CD4-positive, CD25-positive, alpha-beta regulatory T cell (primary cell): Measurements from ENCODE around the gene DMD. TPM values are rescaled to one million over a fixed set of nuclear protein-coding genes. Genes with fewer than 3 reads are reported as not detected.

Experiments used
- ATAC-seq, 2 donors: fragments of 150-1000 bp; cut with Tn5 transposase; one replicate each; pipeline ENCODE4 v1.10.0; 2021; ENCODE audit warnings: low read depth in 2 of 2, moderate number of reproducible peaks in 2 of 2, moderate library complexity in 1 of 2
- DNase-seq, 3 donors: peaks; one replicate each; pipeline versions ENCODE4 v3.0.0 to v3.0.0-alpha.2; 2012 to 2022; ENCODE audit warnings: mixed read lengths in 1 of 3
- H3K27ac ChIP-seq: one replicate; pipeline ENCODE4 v1.7.0; 2013; ENCODE audit warnings: mild to moderate bottlenecking, low read length; ENCODE audit not compliant: insufficient read depth, poor library complexity, severe bottlenecking
- H3K27me3 ChIP-seq: one replicate; pipeline ENCODE4 v1.7.0; 2013; ENCODE audit warnings: low read length; ENCODE audit not compliant: control insufficient read depth, insufficient read depth
- H3K36me3 ChIP-seq: one replicate; pipeline ENCODE4 v1.7.0; 2013; ENCODE audit warnings: mild to moderate bottlenecking, low read length, moderate library complexity; ENCODE audit not compliant: control insufficient read depth, insufficient read depth
- H3K4me1 ChIP-seq: 2 replicates; pipeline ENCODE4 v1.7.0; 2013; ENCODE audit warnings: mild to moderate bottlenecking, low read length; ENCODE audit not compliant: insufficient read depth, control insufficient read depth, poor library complexity, severe bottlenecking
- H3K4me3 ChIP-seq: one replicate; pipeline ENCODE4 v1.7.0; 2013; ENCODE audit warnings: low read depth, mild to moderate bottlenecking, low read length, moderate library complexity
- H3K9me3 ChIP-seq, 2 experiments: 1 replicate in 1 of 2; 2 replicates in 1 of 2; pipeline ENCODE4 v1.7.0; 2013; ENCODE audit warnings: low read length in 2 of 2, mild to moderate bottlenecking in 1 of 2, moderate library complexity in 1 of 2; ENCODE audit not compliant: control insufficient read depth in 2 of 2
- H3K27ac Mint-ChIP-seq, 3 donors: one replicate each; pipeline ENCODE4 v1.8.0; 2020 to 2022; ENCODE audit warnings: mild to moderate bottlenecking in 3 of 3, mixed read lengths in 3 of 3, moderate library complexity in 2 of 3
- H3K27me3 Mint-ChIP-seq: one replicate; pipeline ENCODE4 v1.8.0; 2022; ENCODE audit warnings: mild to moderate bottlenecking, mixed read lengths
- H3K36me3 Mint-ChIP-seq: one replicate; pipeline ENCODE4 v1.8.0; 2020; ENCODE audit warnings: mixed read lengths
- H3K4me1 Mint-ChIP-seq, 4 donors: one replicate each; pipeline ENCODE4 v1.8.0; 2020 to 2022; ENCODE audit warnings: mixed read lengths in 4 of 4, mild to moderate bottlenecking in 1 of 4
- H3K4me3 Mint-ChIP-seq, 4 donors: one replicate each; pipeline ENCODE4 v1.8.0; 2020 to 2022; ENCODE audit warnings: mild to moderate bottlenecking in 4 of 4, mixed read lengths in 4 of 4, moderate library complexity in 3 of 4
- H3K9me3 Mint-ChIP-seq, 7 donors: one replicate each; pipeline ENCODE4 v1.8.0; 2020 to 2022; ENCODE audit warnings: mixed read lengths in 7 of 7, mild to moderate bottlenecking in 3 of 7, moderate library complexity in 2 of 7
- polyA plus RNA-seq, 4 donors: library from polyadenylated mRNA; unstranded; fragments of 300-500 nt; fragmentation: Illumina TruSeq; gene quantifications; one replicate each; pipeline ENCODE4 v1.2.3, GENCODE V29; 2021
- total RNA-seq: library from RNA; stranded (reverse); gene quantifications from one replicate; pipeline ENCODE4 v1.2.3, GENCODE V29; 2022

The DMD gene
- total and polyA plus RNA-seq, 5 donors from 2014 or later: 0.20 to 2.8 (median 0.98) TPM

GRCh38 chrX:32024072-32024471 lies 1187.3 kb downstream of the DMD start:
- DNase-seq: no peak
- no peaks in the 10 kb centered on the region for H3K9me3 ChIP-seq
- ATAC-seq: no peak
- H3K4me1 Mint-ChIP-seq: no peaks in the 10 kb centered on the region
- no peaks in the 10 kb centered on the region for H3K4me1 ChIP-seq
- H3K4me3 ChIP-seq: no peak overlapping the region
- H3K27ac Mint-ChIP-seq: no peak overlapping the region
- H3K27ac ChIP-seq: no peak overlapping the region
- H3K27me3 ChIP-seq: no peaks in the 10 kb centered on the region
- H3K4me3 Mint-ChIP-seq: no peak overlapping the region
- H3K36me3 ChIP-seq: no peaks in the 10 kb centered on the region
- H3K9me3 Mint-ChIP-seq: peaks cover 0 to 5% (median 0%) of the 10 kb centered on the region in 7 donors
- no peaks in the 10 kb centered on the region for H3K36me3 Mint-ChIP-seq
- no peaks in the 10 kb centered on the region for H3K27me3 Mint-ChIP-seq

GRCh38 chrX:32016195-32016594 lies 1195.2 kb downstream of the DMD start:
- H3K9me3 ChIP-seq: no peaks in the 10 kb centered on the region
- no peaks in the 10 kb centered on the region for H3K4me1 ChIP-seq
- no peak for ATAC-seq
- no peak for DNase-seq
- no peaks in the 10 kb centered on the region for H3K27me3 ChIP-seq
- no peaks in the 10 kb centered on the region for H3K27me3 Mint-ChIP-seq
- H3K4me1 Mint-ChIP-seq: no peaks in the 10 kb centered on the region
- H3K36me3 Mint-ChIP-seq: no peaks in the 10 kb centered on the region
- H3K4me3 Mint-ChIP-seq: no peak overlapping the region
- no peaks in the 10 kb centered on the region for H3K36me3 ChIP-seq
- no peak overlapping the region for H3K27ac Mint-ChIP-seq
- H3K4me3 ChIP-seq: no peak overlapping the region
- no peak overlapping the region for H3K27ac ChIP-seq
- peaks cover 0 to 8% (median 2%) of the 10 kb centered on the region in 7 donors for H3K9me3 Mint-ChIP-seq

- Mint-ChIP-seq H3K27ac (no peak overlapping the region), H3K36me3 (no peaks in the 10 kb centered on the region), H3K4me3 (no peak overlapping the region), H3K9me3 (peaks cover 0 to 13% (median 3%) of the 10 kb centered on the region in 7 donors), H3K4me1 (no peaks in the 10 kb centered on the region), H3K27me3 (no peaks in the 10 kb centered on the region)
- no peak for ATAC-seq
- no peaks in the 10 kb centered on the region for H3K36me3 ChIP-seq
- no peak overlapping the region for H3K4me3 ChIP-seq
- H3K27me3 ChIP-seq: no peaks in the 10 kb centered on the region
- DNase-seq: no peak
- no peaks in the 10 kb centered on the region for H3K4me1 ChIP-seq
- no peaks in the 10 kb centered on the region for H3K9me3 ChIP-seq
- no peak overlapping the region for H3K27ac ChIP-seq
These were observed 1200.4 kb downstream of the DMD start for GRCh38 chrX:32010948-32011347.

DNA sequence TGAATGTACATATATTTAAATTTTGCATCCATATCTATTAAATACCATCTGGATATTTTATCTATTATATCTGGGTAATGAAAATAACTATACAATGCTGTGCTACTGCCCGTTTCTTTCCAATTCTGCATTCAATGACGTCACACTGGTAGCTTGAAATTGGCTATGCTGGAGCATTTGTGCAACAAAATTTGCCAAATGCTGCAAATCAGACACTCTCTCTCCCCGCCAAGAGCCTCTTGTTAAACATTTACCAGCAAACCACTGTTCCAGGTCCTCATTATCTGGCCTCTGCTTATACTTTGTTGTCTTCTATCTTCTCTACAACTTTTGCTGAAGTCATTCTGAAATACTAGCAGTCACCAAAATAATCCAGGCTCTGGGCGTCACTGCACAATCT lies 1201.1 kb downstream of the DMD start:
- Histone ChIP-seq H3K27me3 (no peaks in the 10 kb centered on the region), H3K4me1 (no peaks in the 10 kb centered on the region), H3K9me3 (no peaks in the 10 kb centered on the region), H3K36me3 (no peaks in the 10 kb centered on the region), H3K27ac (no peak overlapping the region), H3K4me3 (no peak overlapping the region)
- H3K4me3 Mint-ChIP-seq: no peak overlapping the region
- no peaks in the 10 kb centered on the region for H3K36me3 Mint-ChIP-seq
- no peaks in the 10 kb centered on the region for H3K4me1 Mint-ChIP-seq
- H3K9me3 Mint-ChIP-seq: peaks cover 0 to 12% (median 3%) of the 10 kb centered on the region in 7 donors
- DNase-seq (no peak), ATAC-seq (no peak)
- no peaks in the 10 kb centered on the region for H3K27me3 Mint-ChIP-seq
- no peak overlapping the region for H3K27ac Mint-ChIP-seq

- Histone ChIP-seq H3K36me3 (no peaks in the 10 kb centered on the region), H3K9me3 (no peaks in the 10 kb centered on the region), H3K27me3 (no peaks in the 10 kb centered on the region), H3K27ac (no peak overlapping the region), H3K4me3 (no peak overlapping the region), H3K4me1 (no peaks in the 10 kb centered on the region)
- peaks cover 0 to 6% (median 2%) of the 10 kb centered on the region in 7 donors for H3K9me3 Mint-ChIP-seq
- no peaks in the 10 kb centered on the region for H3K36me3 Mint-ChIP-seq
- no peak overlapping the region for H3K27ac Mint-ChIP-seq
- no peak overlapping the region for H3K4me3 Mint-ChIP-seq
- ATAC-seq (no peak), DNase-seq (no peak)
- H3K4me1 Mint-ChIP-seq: peaks cover 0 to 4% (median 0%) of the 10 kb centered on the region in 4 donors
- H3K27me3 Mint-ChIP-seq: no peaks in the 10 kb centered on the region
These were observed 1217.7 kb downstream of the DMD start for GRCh38 chrX:31993637-31994036.

DNA sequence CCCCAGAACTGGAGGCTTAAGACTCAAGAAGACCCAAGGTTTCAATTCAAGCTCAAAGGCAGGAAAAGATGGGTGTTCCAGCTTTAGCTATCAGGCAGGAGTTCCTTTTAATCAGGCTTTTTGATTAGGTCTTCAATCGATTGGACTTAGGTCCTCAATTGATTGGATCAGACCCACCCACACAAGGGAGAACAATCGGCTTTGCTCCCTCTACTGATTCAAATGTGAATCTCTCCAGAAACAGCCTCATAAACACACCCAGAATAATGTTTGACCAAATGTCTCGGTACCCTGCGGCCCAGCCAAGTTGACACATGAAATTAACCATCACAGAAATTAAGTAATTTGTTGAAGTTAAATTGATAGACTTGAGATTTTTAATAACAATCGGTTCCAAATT lies 1222.4 kb downstream of the DMD start:
- no peaks in the 10 kb centered on the region for H3K27me3 Mint-ChIP-seq
- H3K4me3 Mint-ChIP-seq: no peak overlapping the region
- no peaks in the 10 kb centered on the region for H3K4me1 ChIP-seq
- no peaks in the 10 kb centered on the region for H3K9me3 ChIP-seq
- H3K27ac Mint-ChIP-seq: no peak overlapping the region
- H3K27me3 ChIP-seq: no peaks in the 10 kb centered on the region
- H3K9me3 Mint-ChIP-seq: peaks cover 0 to 8% (median 2%) of the 10 kb centered on the region in 7 donors
- H3K27ac ChIP-seq: no peak overlapping the region
- peaks cover 0 to 4% (median 0%) of the 10 kb centered on the region in 4 donors for H3K4me1 Mint-ChIP-seq
- ATAC-seq (no peak), DNase-seq (no peak)
- H3K36me3 ChIP-seq: no peaks in the 10 kb centered on the region
- no peaks in the 10 kb centered on the region for H3K36me3 Mint-ChIP-seq
- no peak overlapping the region for H3K4me3 ChIP-seq

GRCh38 chrX:31981546-31982062 lies 1229.7 kb downstream of the DMD start:
- no peak for ATAC-seq
- H3K27ac Mint-ChIP-seq: no peak overlapping the region

DNA sequence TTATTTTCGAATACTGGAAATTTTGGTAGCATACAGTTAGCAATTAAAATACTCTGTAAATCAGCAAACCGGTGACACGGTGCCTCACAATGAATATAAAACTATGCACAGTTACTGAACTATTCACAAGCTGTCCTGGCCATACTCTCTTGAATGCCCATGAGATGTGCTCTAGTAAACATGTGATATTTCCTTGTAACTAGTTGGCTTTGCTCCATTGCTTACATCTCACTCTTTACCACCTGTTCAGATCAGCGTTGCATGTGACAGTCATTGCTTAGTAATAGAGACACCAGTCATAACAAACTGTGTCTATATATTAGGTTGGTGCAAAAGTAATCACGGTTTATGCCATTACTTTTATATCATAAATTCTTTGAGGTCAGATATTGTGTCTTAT lies 1241.6 kb downstream of the DMD start:
- DNase-seq (no peak), ATAC-seq (no peak)
- no peak overlapping the region for H3K4me3 ChIP-seq
- no peaks in the 10 kb centered on the region for H3K36me3 ChIP-seq
- no peaks in the 10 kb centered on the region for H3K27me3 Mint-ChIP-seq
- no peaks in the 10 kb centered on the region for H3K27me3 ChIP-seq
- no peaks in the 10 kb centered on the region for H3K4me1 Mint-ChIP-seq
- no peaks in the 10 kb centered on the region for H3K4me1 ChIP-seq
- H3K9me3 Mint-ChIP-seq: peaks cover 0 to 4% (median 0%) of the 10 kb centered on the region in 7 donors
- H3K27ac ChIP-seq: no peak overlapping the region
- H3K4me3 Mint-ChIP-seq: no peak overlapping the region
- H3K36me3 Mint-ChIP-seq: no peaks in the 10 kb centered on the region
- no peaks in the 10 kb centered on the region for H3K9me3 ChIP-seq
- H3K27ac Mint-ChIP-seq: no peak overlapping the region

More at GRCh38 chrX:31981546-31982062, 1229.7 kb downstream of the DMD start:
- H3K9me3 Mint-ChIP-seq: peaks cover 0 to 4% (median 3%) of the 10 kb centered on the region in 7 donors
- H3K9me3 ChIP-seq: no peaks in the 10 kb centered on the region
- no peak overlapping the region for H3K4me3 Mint-ChIP-seq
- no peaks in the 10 kb centered on the region for H3K4me1 Mint-ChIP-seq
- H3K36me3 ChIP-seq: no peaks in the 10 kb centered on the region
- DNase-seq: no peak
- H3K27ac ChIP-seq: no peak overlapping the region
- no peaks in the 10 kb centered on the region for H3K27me3 Mint-ChIP-seq
- H3K36me3 Mint-ChIP-seq: no peaks in the 10 kb centered on the region
- no peak overlapping the region for H3K4me3 ChIP-seq
- no peaks in the 10 kb centered on the region for H3K4me1 ChIP-seq
- no peaks in the 10 kb centered on the region for H3K27me3 ChIP-seq
